Neuronal stem cell (in vitro differentiated cells): ENCODE data around the gene WDHD1.

Experiments
- DNase-seq: peaks from one replicate; pipeline ENCODE4 v3.0.0-alpha.2; 2013; ENCODE audit warnings: low spot score
- H2AFZ ChIP-seq: one replicate; pipeline ENCODE4 v1.6.1; 2013; ENCODE audit warnings: mild to moderate bottlenecking, low read length, inconsistent platforms
- H2AK5ac ChIP-seq: 2 replicates; pipeline ENCODE4 v1.6.1; 2013; ENCODE audit warnings: low read depth, mild to moderate bottlenecking, inconsistent platforms, low read length, moderate library complexity, mixed read lengths
- H2BK120ac ChIP-seq: 2 replicates; pipeline ENCODE4 v1.6.1; 2013; ENCODE audit warnings: low read depth, mild to moderate bottlenecking, inconsistent platforms, low read length, moderate library complexity, mixed read lengths
- H2BK12ac ChIP-seq: one replicate; pipeline ENCODE4 v1.6.1; 2013; ENCODE audit warnings: low read length, inconsistent platforms
- H2BK15ac ChIP-seq: 2 replicates; pipeline ENCODE4 v1.6.1; 2013; ENCODE audit warnings: mild to moderate bottlenecking, low read length, inconsistent platforms, mixed read lengths
- H2BK5ac ChIP-seq: one replicate; pipeline ENCODE4 v1.6.1; 2013; ENCODE audit warnings: inconsistent platforms, mild to moderate bottlenecking, low read length, moderate library complexity
- H3K14ac ChIP-seq: one replicate; pipeline ENCODE4 v1.6.1; 2013; ENCODE audit warnings: low read length, inconsistent platforms
- H3K18ac ChIP-seq: 2 replicates; pipeline ENCODE4 v1.6.1; 2013; ENCODE audit warnings: low read length, inconsistent platforms
- H3K23ac ChIP-seq: 2 replicates; pipeline ENCODE4 v1.6.1; 2013; ENCODE audit warnings: low read depth, mild to moderate bottlenecking, mixed read lengths, low read length, inconsistent platforms; ENCODE audit not compliant: poor library complexity
- H3K27ac ChIP-seq: replicated peaks from 3 replicates; pipeline ENCODE4 v1.5.1; 2013; ENCODE audit warnings: low read length, inconsistent platforms
- H3K27me3 ChIP-seq, 3 experiments: 2 replicates each; pipeline ENCODE4 v1.6.1; 2013; ENCODE audit warnings: low read length in 3 of 3, mild to moderate bottlenecking in 2 of 3, inconsistent platforms in 1 of 3, low read depth in 1 of 3, mixed read lengths in 1 of 3, moderate library complexity in 1 of 3; ENCODE audit not compliant: control insufficient read depth in 3 of 3, insufficient read depth in 3 of 3
- H3K36me3 ChIP-seq, 2 donors: replicated peaks in 1 of 2; 2 replicates each; pipeline ENCODE4 v1.6.1; 2013; ENCODE audit warnings: low read length in 2 of 2; ENCODE audit not compliant: control insufficient read depth in 2 of 2, insufficient read depth in 2 of 2
- H3K4ac ChIP-seq: 2 replicates; pipeline ENCODE4 v1.6.1; 2013; ENCODE audit warnings: inconsistent platforms, mild to moderate bottlenecking, low read length, moderate library complexity
- H3K4me1 ChIP-seq, 2 donors: 1 replicate in 1 of 2; 2 replicates in 1 of 2; pipeline ENCODE4 v1.6.1; 2013; ENCODE audit warnings: low read length in 2 of 2, low read depth in 1 of 2; ENCODE audit not compliant: control insufficient read depth in 2 of 2, insufficient read depth in 1 of 2
- H3K4me2 ChIP-seq: one replicate; pipeline ENCODE4 v1.6.1; 2013; ENCODE audit warnings: mild to moderate bottlenecking, low read length, inconsistent platforms; ENCODE audit not compliant: insufficient read depth, poor library complexity, severe bottlenecking
- H3K4me3 ChIP-seq, 2 donors: 2 replicates each; pipeline ENCODE4 v1.5.1; 2013; ENCODE audit warnings: low read length in 2 of 2, mild to moderate bottlenecking in 2 of 2, inconsistent platforms in 1 of 2, moderate library complexity in 1 of 2
- H3K79me1 ChIP-seq: one replicate; pipeline ENCODE4 v1.6.1; 2013; ENCODE audit warnings: low read depth, mild to moderate bottlenecking, inconsistent platforms, low read length, moderate library complexity
- H3K9ac ChIP-seq: one replicate; pipeline ENCODE4 v1.6.1; 2013; ENCODE audit warnings: mild to moderate bottlenecking, low read depth, low read length, inconsistent platforms; ENCODE audit not compliant: poor library complexity
- H3K9me3 ChIP-seq, 2 donors: replicated peaks in 1 of 2; 2 replicates each; pipeline versions ENCODE3 to v1.6.1; 2013; ENCODE audit warnings: low read length in 2 of 2, mild to moderate bottlenecking in 2 of 2, inconsistent platforms in 1 of 2, low read depth in 1 of 2, mixed read lengths in 1 of 2, moderate library complexity in 1 of 2; ENCODE audit not compliant: control insufficient read depth in 2 of 2, insufficient read depth in 1 of 2
- H4K8ac ChIP-seq: one replicate; pipeline ENCODE4 v1.6.1; 2013; ENCODE audit warnings: low read depth, mild to moderate bottlenecking, inconsistent platforms, low read length, moderate library complexity
- H4K91ac ChIP-seq: one replicate; pipeline ENCODE4 v1.6.1; 2013; ENCODE audit warnings: low read length, low read depth, mild to moderate bottlenecking, inconsistent platforms; ENCODE audit not compliant: poor library complexity
- whole genome bisulfite sequencing, 2 donors: extraction: QIAGEN DNeasy Blood & Tissue Kit; methylation state at CpG; one replicate each; pipeline ENCODE4 v1.1.7; 2013; ENCODE audit warnings: missing lambda C conversion rate in 2 of 2, mixed read lengths in 1 of 2; ENCODE audit not compliant: insufficient read length in 2 of 2, insufficient replicate concordance in 1 of 2; ENCODE audit errors: extremely low coverage in 2 of 2; 5-methylcytosine and 5-hydroxymethylcytosine counted together

The WDHD1 gene

GRCh38 chr14:55054098-55054497 is 27.2 kb upstream of the WDHD1 start:
- Histone ChIP-seq H3K4ac (no peak overlapping the region), H3K9ac (no peak overlapping the region), H2AK5ac (no peak overlapping the region), H3K79me1 (peaks cover 6% of the 10 kb centered on the region), H3K14ac (no peak overlapping the region), H3K18ac (no peak overlapping the region), H3K4me2 (no peak overlapping the region), H2BK5ac (no peak overlapping the region), H2BK120ac (no peak overlapping the region), H3K4me3 (no peak overlapping the region), H3K36me3 (peaks cover 6 to 65% of the 10 kb centered on the region in 2 donors), H2AFZ (no peak overlapping the region), H3K27ac (no peak overlapping the region), H3K27me3 (no peaks in the 10 kb centered on the region), H3K23ac (no peak overlapping the region), H2BK12ac (no peak overlapping the region), H4K8ac (no peak overlapping the region), H4K91ac (no peak overlapping the region), H3K4me1 (peaks cover 6 to 12% of the 10 kb centered on the region in 2 donors), H3K9me3 (peaks cover 2 to 44% of the 10 kb centered on the region in 2 donors), H2BK15ac (no peak overlapping the region)
- DNase-seq: no peak
- WGBS, 2 donors: 100% methylated on average over 1 of the region's 13 CpGs; no CpG with 5 or more reads in 1 of the 2 donors

- H3K36me3 ChIP-seq: peaks cover 6 to 59% of the 10 kb centered on the region in 2 donors
- peak overlapping the region in 1 of 2 donors; percentile 99 for H3K4me3 ChIP-seq
- no peak overlapping the region for H3K27ac ChIP-seq
- H3K9me3 ChIP-seq: peaks cover 2 to 40% of the 10 kb centered on the region in 2 donors
- H3K4ac ChIP-seq: no peak overlapping the region
- H3K23ac ChIP-seq: no peak overlapping the region
- H2AK5ac ChIP-seq: no peak overlapping the region
- no peak overlapping the region for H3K18ac ChIP-seq
- no peak overlapping the region for H2AFZ ChIP-seq
- H3K4me2 ChIP-seq: no peak overlapping the region
- H3K4me1 ChIP-seq: peaks cover 6 to 12% of the 10 kb centered on the region in 2 donors
- DNase-seq: no peak
- H4K91ac ChIP-seq: no peak overlapping the region
- no peak overlapping the region for H2BK5ac ChIP-seq
- H3K79me1 ChIP-seq: peaks cover 6% of the 10 kb centered on the region
- H3K9ac ChIP-seq: no peak overlapping the region
- H2BK12ac ChIP-seq: no peak overlapping the region
- no CpG with 5 or more reads among the region's 7 CpGs for WGBS, 2 donors
- H3K14ac ChIP-seq: no peak overlapping the region
- no peak overlapping the region for H4K8ac ChIP-seq
- no peak overlapping the region for H2BK15ac ChIP-seq
- H2BK120ac ChIP-seq: no peak overlapping the region
- no peaks in the 10 kb centered on the region for H3K27me3 ChIP-seq
These were observed 26.6 kb upstream of the WDHD1 start for GRCh38 chr14:55053500-55053899.

GRCh38 chr14:55053018-55053417 is 26.1 kb upstream of the WDHD1 start:
- Histone ChIP-seq H4K8ac (no peak overlapping the region), H3K4me2 (peak overlapping the region; percentile 56), H2BK12ac (no peak overlapping the region), H3K4ac (no peak overlapping the region), H3K18ac (no peak overlapping the region), H3K36me3 (peaks cover 5 to 54% of the 10 kb centered on the region in 2 donors), H3K14ac (no peak overlapping the region), H2BK120ac (no peak overlapping the region), H3K9me3 (peaks cover 2 to 35% of the 10 kb centered on the region in 2 donors), H3K23ac (no peak overlapping the region), H2AFZ (no peak overlapping the region), H4K91ac (no peak overlapping the region), H3K27ac (no peak overlapping the region), H2BK15ac (no peak overlapping the region), H3K4me1 (peaks cover 6 to 12% of the 10 kb centered on the region in 2 donors), H3K79me1 (peaks cover 6% of the 10 kb centered on the region), H3K9ac (no peak overlapping the region), H2BK5ac (no peak overlapping the region), H2AK5ac (no peak overlapping the region), H3K27me3 (no peaks in the 10 kb centered on the region), H3K4me3 (peak overlapping the region in 1 of 2 donors; percentile 99)
- WGBS, 2 donors: no CpG with 5 or more reads among the region's 6 CpGs
- DNase-seq: no peak

- H3K23ac ChIP-seq: peak overlapping the region; percentile 100
- no peak overlapping the region for H3K4ac ChIP-seq
- peak overlapping the region; percentile 68 for H3K27ac ChIP-seq
- no peak overlapping the region for H2BK120ac ChIP-seq
- H3K79me1 ChIP-seq: peaks cover 4% of the 10 kb centered on the region
- H3K9me3 ChIP-seq: peaks cover 0 to 33% of the 10 kb centered on the region in 2 donors
- no peak overlapping the region for H2BK12ac ChIP-seq
- H2AK5ac ChIP-seq: no peak overlapping the region
- H2AFZ ChIP-seq: no peak overlapping the region
- DNase-seq: no peak
- no peak overlapping the region for H3K9ac ChIP-seq
- peak overlapping the region; percentile 38 for H3K18ac ChIP-seq
- peaks cover 6 to 12% of the 10 kb centered on the region in 2 donors for H3K4me1 ChIP-seq
- WGBS, 2 donors: no CpG with 5 or more reads among the region's 14 CpGs
- H2BK5ac ChIP-seq: no peak overlapping the region
- peak overlapping the region; percentile 56 for H3K4me2 ChIP-seq
- peaks cover 3 to 48% of the 10 kb centered on the region in 2 donors for H3K36me3 ChIP-seq
- H4K91ac ChIP-seq: no peak overlapping the region
- H3K14ac ChIP-seq: no peak overlapping the region
- H4K8ac ChIP-seq: no peak overlapping the region
- no peak overlapping the region for H2BK15ac ChIP-seq
- no peaks in the 10 kb centered on the region for H3K27me3 ChIP-seq
- peak overlapping the region; percentile 99 to 100 for H3K4me3 ChIP-seq
These were observed 25.5 kb upstream of the WDHD1 start for GRCh38 chr14:55052269-55052930.
